Measurements from ENCODE around the gene C3orf80. TPM values are rescaled to one million over a fixed set of nuclear protein-coding genes. Genes with fewer than 3 reads are reported as not detected.
"Not testable (repeated sequence)": the region's sequence is repeated elsewhere in the genome, so short reads cannot be mapped to it uniquely, and the experiment has no call there.

Gene C3orf80
- total RNA-seq, 1 donor from 2014 or later = 0.94 TPM

DNA sequence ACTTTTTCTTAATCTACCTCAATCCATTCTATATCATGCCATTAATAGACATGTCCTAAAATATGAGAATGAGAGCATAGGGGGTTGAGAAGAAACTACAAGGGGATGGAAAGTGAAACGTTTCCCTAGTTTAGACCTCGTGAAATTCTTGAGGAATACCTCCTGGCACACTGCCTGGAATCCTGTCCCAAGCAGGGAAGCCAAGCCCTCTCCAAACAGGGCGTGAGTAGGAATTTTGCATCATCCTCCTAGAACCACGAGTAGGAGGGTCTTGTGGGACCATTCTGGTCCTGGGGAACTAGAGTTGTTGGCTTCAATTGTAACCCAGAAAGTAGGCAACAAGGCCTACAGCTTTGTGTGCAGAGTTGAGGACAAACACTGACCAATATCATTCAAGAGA is 19.6 kb upstream of the C3orf80 start:
- intact Hi-C loops (cut with DNase I) = no loop called here
- no peak for DNase-seq (ENCODE audit: low spot score)

DNA sequence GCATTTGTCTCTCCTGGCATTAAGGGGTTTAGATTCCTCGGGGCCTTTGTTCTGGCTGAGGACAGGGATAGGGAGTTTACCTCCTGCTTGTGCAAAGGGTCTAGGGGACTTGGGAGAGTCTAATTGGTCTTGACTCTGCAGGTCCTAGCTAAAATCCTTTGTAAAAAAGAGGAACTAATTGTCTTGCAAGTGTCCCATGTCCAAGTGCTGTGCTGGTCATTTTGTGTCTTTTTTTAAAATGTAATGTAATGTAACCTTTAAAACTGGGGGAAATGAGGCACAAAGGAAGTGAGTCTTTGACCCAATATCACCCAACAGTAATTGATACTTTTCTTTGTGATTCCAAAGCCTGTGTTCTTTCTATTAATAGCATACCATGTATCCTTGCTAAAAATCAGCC is 14.9 kb upstream of the C3orf80 start:
- intact Hi-C loops (cut with DNase I) = no loop called here
- DNase-seq (ENCODE audit: low spot score) = no peak

DNA sequence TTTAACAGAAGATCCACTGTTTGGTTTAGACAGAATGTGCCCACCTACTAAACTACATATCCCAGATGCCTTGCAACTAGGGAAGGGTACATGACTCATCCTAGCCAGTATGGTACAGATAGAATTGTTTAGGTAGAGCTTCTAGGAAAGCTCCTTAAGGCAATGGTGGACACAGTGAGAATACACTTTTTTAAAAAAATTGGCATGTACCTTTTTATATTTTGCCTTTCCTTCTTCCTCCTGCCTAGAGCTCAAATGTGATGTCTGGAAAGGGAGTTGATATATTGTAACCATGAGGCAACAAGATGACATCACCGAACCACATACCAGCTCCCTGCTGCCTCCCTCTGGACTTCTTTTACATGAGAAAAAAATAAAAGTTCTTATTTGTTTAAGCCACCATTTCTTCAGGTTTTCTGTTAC is 14.4 kb upstream of the C3orf80 start:
- no peak for DNase-seq (ENCODE audit: low spot score)
- intact Hi-C loops (cut with DNase I) = no loop called here

DNA sequence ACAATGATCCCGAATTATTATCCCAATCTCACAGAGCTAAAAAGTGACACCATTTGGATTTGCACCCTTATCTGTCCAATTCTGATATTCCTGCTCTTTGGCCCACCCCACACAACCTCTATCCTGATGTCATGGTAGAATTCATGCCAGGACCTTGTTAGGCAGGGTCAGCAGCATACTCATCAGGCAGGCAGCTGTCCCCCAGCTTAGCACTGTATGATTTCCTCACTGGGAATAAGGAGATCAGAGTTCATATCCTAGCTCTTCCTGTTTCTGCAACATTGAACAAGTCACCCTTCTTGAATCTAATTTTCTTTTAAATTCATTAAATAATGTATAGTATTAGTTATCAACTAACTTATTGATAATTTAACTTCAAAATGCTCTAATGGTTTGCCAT is 12.0 kb upstream of the C3orf80 start:
- DNase-seq (ENCODE audit: low spot score) = no peak
- intact Hi-C loops (cut with DNase I) = no loop called here

DNA sequence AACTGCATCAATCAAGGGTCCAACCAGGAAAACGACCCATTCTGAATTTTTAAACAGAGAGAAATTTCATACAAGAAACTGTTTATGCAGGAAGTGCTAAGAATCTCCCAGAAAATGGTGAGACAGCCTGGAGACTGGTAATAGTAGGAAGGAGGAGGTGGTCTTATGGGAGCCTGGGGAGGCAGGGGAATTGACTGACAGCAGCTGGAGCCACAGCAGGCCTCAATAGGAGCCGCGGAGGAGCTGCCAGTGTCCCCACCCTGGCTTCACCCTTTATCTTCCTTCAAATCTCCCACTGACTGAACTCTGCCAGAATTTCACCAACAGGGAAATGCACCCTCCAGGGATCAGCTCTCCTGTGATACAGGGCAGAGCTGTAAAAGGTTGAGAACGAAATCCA is 7.5 kb upstream of the C3orf80 start:
- intact Hi-C loops (cut with DNase I) = no loop called here
- DNase-seq (ENCODE audit: low spot score) = no peak

DNA sequence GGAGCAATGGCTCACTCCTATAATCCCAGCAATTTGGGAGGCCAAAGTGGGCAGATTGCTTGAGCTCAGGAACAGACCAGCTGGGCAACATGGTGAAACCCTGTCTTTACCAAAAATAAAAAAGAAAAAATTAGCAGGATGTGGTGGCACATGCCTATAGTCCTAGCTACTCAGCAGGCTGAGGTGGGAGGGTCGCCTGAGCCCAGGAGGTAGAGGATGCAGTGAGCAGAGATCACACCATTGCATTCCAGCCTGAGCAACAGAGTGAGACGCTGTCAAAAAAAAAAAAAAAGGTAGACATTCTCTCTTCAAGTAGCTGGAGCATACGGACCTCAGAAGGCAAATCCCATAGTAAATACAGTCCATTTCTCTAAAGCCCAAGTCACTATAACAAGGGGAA is 7.1 kb upstream of the C3orf80 start:
- intact Hi-C loops (cut with DNase I) = no loop called here
- no peak for DNase-seq (ENCODE audit: low spot score)

DNA sequence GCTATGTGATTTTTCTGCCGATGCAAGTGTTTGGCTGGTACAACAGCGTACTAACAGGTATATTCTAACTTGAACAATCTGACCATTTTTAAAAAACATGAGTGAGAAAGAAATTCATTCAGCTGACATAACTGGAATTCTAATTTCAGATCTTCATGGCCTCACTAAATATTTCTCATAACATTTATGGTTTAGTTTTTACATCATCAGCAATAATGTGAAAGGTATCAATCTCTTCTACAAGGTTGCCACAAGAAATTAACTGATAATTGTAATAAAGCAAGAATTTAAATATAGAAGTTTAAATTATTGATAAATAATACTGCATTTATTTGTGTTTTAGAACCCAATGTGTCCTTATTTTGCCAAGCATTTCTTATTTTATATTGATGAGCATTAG is 5.2 kb upstream of the C3orf80 start:
- no peak for DNase-seq (ENCODE audit: low spot score)
- intact Hi-C loops (cut with DNase I) = no loop called here

DNA sequence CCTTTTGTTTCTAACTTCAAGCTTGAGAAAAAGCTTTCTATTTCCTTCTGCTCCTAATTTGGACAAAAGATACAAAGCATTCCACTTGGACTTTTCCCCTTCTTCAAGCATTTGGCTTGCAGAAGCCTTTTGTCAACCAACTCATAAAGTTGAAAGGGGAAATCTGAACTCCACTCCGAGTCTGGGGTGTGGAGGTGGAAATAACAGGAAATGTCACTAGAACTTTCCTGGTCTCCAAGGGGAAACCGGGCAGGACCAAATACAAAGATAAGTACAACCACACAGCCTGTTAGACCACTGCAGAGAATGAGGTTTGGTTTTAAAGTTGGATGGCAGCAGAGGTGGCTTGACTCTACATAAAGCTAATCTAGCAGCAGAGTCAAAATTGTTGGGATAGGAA is 4.2 kb upstream of the C3orf80 start:
- intact Hi-C loops (cut with DNase I) = no loop called here

DNA sequence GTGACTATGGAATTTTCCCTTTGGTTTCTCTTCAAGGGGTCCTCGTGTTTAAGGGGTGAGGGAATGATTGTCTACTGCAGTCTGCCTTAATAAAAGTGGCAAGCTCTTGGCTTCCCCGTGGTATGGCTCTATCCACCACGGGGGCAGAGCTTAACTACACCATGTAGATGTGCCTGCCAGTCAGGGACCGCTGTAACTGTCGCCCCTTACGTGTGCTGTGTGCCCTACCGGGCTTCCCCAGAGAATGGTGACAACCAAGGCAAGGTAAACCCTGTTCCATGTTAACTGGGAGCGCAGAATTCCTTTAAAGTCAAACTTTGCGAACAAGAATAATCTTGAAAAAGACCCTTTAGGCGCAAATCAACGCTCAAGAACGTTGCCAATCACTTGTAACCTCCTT is 966 bp upstream of the C3orf80 start:
- intact Hi-C loops (cut with DNase I) = no loop called here
- DNase-seq (ENCODE audit: low spot score) = no peak

More for the DNA sequence above, 4.2 kb upstream of the C3orf80 start:
- DNase-seq (ENCODE audit: low spot score) = no peak

DNA sequence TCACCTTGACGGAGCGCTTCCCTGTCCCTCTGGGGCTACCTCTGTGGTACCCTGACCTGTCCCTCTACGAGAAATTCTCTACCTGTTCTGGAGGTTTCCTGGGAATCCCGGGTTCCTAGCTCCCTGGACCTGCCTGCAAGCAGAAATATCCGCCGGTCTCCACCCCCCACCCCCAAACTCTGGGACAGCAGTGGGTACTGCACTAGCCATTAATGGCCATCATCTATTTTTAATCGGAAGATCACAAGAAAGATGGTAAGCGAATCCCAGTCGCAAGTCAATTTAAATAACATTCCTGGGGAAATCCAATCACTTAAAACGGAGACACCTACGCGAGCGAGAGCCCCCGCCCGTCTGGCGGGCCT is 429 bp upstream of the C3orf80 start:
- DNase-seq (ENCODE audit: low spot score) = no peak
- intact Hi-C loops (cut with DNase I) = no loop called here

DNA sequence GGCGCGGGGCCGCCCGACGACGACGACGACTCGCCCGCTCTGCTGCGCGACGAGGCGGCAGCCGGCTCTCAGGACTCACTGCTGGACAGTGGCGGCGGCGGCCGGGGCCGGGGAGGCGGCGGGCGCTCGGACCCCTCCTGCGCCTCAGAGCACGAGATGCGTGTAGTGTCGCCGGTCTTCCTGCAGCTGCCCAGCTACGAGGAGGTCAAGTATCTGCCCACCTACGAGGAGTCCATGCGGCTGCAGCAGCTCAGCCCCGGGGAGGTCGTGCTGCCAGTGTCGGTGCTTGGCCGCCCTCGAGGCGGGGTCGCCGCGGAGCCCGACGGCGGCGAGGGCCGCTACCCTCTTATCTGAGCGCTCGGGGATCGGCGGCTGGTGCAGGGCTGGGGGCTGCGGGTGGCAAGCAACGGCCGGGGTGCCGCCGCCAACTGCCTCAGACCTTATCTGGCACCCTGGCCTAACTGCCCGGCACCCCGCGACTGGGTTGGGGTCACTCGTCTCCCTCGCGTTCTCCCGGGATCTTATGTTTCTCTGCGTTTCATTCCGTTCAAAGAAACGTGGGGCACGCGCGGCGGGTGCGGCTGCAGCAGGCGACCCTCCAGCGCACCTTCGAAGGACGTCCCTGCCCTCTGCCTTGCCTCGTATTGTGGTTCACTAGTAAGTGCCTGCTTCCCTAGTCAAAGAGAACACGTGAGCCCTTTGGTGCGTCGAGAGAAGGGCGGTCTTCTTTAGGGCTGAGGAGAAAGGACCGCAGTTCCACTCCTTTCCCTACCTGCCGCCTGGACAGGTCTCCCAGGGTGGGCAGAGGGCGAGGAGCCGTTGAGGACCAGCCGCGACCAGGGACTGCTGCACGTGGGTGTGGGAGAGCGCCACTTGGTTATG is 1.0 kb downstream of the C3orf80 start:
- DNase-seq (ENCODE audit: low spot score) = no peak
- intact Hi-C loops (cut with DNase I) = no loop called here

DNA sequence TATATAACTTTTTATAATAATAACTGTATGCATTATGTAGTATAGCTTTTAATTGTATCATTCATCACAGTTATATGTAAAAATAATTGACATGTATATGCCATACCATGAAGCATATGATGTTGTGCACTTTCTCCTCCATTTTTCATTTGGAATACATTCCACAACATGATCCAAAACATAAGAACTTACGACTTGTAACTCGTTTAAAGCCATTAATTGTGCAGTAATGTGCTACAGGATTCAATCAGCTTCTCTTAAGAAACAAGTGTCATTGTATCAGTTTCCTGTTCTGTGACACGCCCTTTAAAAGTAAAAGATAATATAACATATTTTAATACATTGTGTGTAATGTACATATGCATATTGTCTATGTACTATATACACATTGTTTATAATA is 2.2 kb downstream of the C3orf80 start:
- intact Hi-C loops (cut with DNase I) = no loop called here
- no peak for DNase-seq (ENCODE audit: low spot score)

DNA sequence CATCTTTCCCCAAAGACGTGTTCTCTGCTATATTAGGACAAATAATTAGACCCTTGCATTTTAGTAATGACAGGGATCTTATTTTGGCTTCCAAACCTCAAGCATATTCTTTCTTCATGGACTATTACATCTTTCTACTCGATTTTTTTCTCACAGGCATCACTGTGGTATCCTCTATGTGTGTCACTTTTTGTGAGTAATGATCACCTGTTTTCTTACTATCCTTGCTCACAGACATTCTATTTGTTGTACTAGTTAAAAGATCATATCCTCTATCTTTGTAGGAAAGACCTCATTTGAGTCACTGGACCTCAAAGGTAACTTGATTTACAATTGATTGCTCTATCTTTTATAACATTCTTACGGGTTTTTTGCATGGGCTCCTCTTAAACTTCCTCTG is 6.8 kb downstream of the C3orf80 start:
- intact Hi-C loops (cut with DNase I) = no loop called here
- DNase-seq (ENCODE audit: low spot score) = no peak

DNA sequence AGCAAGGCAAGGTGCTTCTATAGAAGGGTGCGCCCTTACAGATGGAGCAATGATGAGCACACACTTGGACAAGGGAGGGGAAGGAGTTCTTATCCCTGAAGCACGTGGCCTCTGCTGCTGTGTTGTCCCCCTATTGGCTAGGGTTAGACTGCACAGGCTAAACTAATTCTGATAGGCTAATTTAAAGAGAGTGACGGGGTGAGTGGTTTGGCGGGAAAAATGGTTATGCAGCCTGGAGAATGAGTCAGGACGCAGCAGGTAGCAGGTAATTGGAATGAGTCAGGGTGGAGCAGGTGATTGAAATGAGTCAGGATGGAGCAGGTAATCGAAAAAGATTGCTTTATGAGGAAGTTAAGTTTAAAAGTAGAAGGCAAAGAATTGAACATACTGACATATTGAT is 15.5 kb downstream of the C3orf80 start:
- intact Hi-C loops (cut with DNase I); DNase-seq (ENCODE audit: low spot score): not testable (repeated sequence)

DNA sequence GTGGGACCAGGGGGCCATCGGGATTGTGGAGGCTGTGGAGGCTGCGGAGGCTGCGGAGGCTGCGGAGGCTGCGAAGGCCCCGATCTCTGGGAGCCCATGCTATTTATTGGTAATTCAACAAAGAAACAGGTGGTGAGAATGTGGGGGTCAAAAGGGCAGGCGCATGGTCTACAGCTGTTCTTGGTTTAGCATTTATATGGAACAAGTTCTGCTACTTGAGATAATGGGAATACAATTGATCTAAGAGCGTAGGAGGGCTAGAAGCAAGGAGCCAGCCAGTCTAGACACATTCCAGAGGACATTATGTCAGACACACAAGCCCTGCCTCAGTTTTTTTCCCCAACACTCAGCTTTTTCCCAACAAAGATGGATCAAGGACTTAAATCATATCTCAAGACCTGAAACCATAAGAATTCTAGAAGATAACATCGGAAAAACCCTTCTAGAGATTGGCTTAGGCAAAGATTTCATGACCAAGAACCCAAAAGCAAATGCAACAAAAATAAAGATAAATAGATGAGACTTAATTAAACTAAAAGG is 20.1 kb downstream of the C3orf80 start:
- intact Hi-C loops (cut with DNase I) = no loop called here
- no peak for DNase-seq (ENCODE audit: low spot score)

DNA sequence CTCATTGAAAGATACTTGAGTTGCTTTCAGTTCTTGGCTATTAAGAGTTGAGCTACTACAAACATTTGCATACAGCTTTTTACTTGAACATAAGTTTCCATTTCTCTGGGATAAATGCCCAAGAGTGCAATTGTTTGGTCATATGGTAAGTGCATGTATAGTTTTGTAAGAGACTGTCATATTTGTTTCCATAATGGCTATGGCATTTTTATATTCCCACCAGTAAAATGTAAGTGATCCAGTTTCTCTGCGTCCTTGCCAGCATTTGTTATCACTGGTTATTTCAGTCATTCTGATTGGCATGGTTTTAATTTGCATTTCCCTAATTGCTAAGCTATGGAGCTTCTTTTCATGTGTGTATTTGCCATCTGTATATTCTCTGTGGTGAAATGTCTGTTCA is 22.5 kb downstream of the C3orf80 start:
- no peak for DNase-seq (ENCODE audit: low spot score)
- intact Hi-C loops (cut with DNase I) = no loop called here

DNA sequence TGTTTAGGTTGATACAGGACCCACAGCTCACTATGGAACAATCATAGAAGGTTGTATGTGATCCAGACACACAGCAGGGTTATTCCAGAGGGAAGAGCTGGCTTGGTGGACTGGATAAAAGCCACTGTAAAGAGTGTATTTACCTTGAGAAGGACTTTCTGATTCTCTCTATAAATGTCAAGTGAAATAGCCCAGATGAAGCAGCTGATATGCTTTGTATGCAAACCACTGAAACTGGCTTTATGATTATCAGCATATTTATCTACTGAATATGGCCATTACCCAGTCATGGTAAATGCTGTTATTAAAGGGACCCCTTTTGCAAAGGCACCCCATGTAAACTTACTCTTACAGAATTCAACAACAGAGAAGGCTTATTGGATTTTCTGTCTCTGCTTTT is 28.1 kb downstream of the C3orf80 start:
- no peak for DNase-seq (ENCODE audit: low spot score)
- intact Hi-C loops (cut with DNase I) = no loop called here

DNA sequence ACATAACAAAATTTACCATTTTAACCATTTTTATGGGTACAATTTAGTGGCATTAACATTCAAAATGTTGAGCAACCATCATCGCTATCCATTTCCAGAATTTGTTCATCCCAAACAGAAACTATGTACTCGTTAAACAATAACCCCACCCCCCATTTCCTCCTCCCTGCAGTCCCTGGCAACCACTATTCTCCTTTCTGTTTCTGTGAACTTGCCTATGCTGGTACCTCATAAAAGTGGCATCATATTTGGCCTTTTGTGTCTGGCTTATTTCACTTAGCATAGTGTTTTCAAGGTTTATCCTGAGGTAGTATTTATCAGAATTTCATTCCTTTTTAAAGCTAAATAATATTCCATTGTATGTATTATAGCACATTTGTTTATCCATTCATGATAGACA is 32.4 kb downstream of the C3orf80 start:
- DNase-seq (ENCODE audit: low spot score) = no peak
- intact Hi-C loops (cut with DNase I) = no loop called here

DNA sequence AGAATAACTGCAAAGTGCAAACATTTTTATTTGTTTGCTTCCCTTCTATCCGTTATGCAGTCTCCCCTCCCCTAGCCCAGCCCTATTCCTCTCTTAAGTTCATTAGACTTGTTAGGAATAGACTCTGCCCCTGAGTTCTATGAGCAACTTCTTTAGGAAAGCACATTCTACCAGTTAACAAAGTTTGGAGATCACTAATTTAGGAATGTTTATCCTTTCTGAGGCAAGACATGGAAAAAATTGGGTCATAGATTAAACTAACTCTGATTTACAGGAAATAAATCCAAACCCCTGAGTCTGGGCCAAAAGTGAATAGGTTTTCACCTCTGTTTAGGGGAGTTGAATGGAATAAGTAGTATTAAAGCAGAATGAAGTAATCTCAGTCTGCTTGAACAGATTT is 34.4 kb downstream of the C3orf80 start:
- DNase-seq (ENCODE audit: low spot score) = no peak
- intact Hi-C loops (cut with DNase I) = no loop called here

DNA sequence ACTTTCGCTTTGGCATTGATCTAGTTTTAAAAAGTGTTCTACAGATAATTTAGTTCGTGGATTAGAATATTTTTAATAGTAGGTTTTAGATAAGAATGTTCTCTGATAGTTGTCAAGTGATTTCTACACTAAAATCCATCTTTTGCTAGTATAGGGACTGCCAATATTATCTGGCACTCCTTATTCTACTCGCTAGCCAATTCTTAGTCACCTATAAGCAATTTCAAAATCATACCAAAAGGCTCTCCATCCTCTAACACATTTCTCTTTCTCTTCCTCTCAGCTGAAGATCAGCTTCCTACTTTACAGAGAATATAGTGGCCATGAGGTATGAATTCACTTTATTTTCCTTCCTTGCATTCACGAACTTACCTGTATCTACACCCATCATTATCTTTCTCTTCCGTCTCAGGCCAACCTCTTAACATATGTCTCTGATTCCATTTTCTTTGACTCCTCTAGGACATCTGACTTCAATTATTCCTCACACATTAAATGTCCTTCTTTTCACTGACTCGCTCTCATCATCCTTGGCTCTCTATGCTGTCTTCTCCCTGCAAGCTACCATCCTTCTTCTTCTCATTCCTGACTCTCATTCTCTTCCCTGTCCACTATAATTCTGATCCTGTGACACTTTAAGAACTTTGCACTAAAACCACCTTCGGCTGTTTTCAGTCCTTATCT is 35.5 kb downstream of the C3orf80 start:
- no peak for DNase-seq (ENCODE audit: low spot score)
- intact Hi-C loops (cut with DNase I) = no loop called here

DNA sequence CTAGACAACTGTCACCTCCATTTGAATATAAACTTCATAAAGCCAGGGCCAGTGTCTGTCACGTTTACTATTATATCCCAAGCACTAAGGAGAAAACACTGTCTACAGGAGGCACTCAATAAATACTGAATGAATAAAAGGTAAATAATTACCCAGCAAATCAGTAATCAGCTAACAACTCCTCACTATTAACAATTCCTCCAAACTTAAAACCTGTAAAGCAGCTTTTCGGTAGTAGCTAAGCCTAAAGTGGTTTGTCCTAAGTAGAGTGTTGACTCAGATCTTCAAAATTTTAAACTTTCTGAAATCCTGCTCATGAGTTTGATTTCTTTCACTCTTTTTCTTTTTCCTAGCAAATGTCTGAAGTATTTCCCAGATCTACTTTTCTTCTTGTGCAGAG is 39.9 kb downstream of the C3orf80 start:
- intact Hi-C loops (cut with DNase I) = no loop called here
- no peak for DNase-seq (ENCODE audit: low spot score)
